Glutamatergic neuron (in vitro differentiated cells): ENCODE measurements around the gene CACTIN. TPM values are rescaled to one million over a fixed set of nuclear protein-coding genes. Genes with fewer than 3 reads are reported as not detected.

Experiments used
- DNase-seq: peaks from one replicate; pipeline ENCODE4 v3.0.0; 2022
- H3K27ac Mint-ChIP-seq: one replicate; pipeline ENCODE4 v1.8.0; 2020; ENCODE audit warnings: mild to moderate bottlenecking, mixed read lengths, inconsistent platforms; ENCODE audit not compliant: unreplicated experiment
- H3K27me3 Mint-ChIP-seq: one replicate; pipeline ENCODE4 v1.8.0; 2020; ENCODE audit warnings: mild to moderate bottlenecking, moderate library complexity, mixed read lengths, inconsistent platforms; ENCODE audit not compliant: unreplicated experiment
- H3K36me3 Mint-ChIP-seq: one replicate; pipeline ENCODE4 v1.8.0; 2020; ENCODE audit warnings: mild to moderate bottlenecking, mixed read lengths, inconsistent platforms; ENCODE audit not compliant: unreplicated experiment
- H3K4me1 Mint-ChIP-seq: one replicate; pipeline ENCODE4 v1.8.0; 2020; ENCODE audit warnings: mild to moderate bottlenecking, low read depth, mixed read lengths, inconsistent platforms; ENCODE audit not compliant: unreplicated experiment
- H3K4me3 Mint-ChIP-seq: one replicate; pipeline ENCODE4 v1.8.0; 2020; ENCODE audit warnings: mild to moderate bottlenecking, mixed read lengths, inconsistent platforms; ENCODE audit not compliant: unreplicated experiment
- H3K9me3 Mint-ChIP-seq: one replicate; pipeline ENCODE4 v1.8.0; 2020; ENCODE audit warnings: mild to moderate bottlenecking, moderate library complexity, mixed read lengths, inconsistent platforms; ENCODE audit not compliant: unreplicated experiment
- CTCF ChIP-seq: fragments of 200-600 bp; sonication (generic); IDR thresholded peaks from one replicate; pipeline ENCODE4 v1.5.0; 2021; ENCODE audit not compliant: partially characterized antibody, unreplicated experiment
- total RNA-seq: library from RNA; stranded (reverse); fragmentation: NEBNext Ultra II Directional; extraction: Animal tissue kit (Norgen Biotek cat#: 25700); gene quantifications from one replicate; pipeline ENCODE4 v1.2.1, GENCODE V29; 2021; ENCODE audit not compliant: unreplicated experiment

Gene CACTIN
- total RNA-seq, 1 donor from 2014 or later = 29.7 TPM

DNA sequence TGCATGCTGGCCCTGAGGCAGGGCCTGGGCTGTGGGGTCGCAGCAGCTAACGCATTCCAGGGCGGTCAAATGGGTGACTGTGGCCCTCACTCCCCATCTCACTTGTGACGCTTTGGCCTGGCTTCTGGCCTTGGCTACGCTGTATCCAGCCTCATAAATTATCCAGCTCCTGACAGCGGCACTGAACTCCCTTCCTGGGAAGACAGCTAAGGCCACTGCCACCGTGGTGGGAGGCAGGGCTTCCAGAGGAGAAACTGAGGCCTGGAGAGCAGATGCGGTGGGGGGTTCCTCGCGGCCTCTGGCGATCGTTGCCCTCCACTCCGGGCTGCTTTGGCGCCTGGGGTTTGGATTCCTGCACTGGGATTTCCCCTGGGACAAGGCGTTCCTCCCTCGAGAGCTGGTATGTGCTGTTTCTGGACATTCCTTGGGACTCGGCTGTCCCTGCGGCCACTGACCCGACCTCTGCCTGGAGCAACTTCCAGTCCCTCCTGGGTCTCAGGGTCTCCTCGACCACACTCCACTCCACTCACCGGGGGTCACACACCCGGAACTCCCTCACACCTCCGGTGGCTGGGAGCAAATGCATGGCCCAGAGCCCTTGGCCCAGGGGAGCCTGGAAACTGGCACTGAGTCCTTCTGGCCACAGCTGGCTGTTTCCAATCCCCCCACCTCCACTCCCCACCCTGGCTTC lies 23.3 kb downstream of the CACTIN start:
- Mint-ChIP-seq H3K27me3 (peaks cover 8% of the 10 kb centered on the region), H3K36me3 (no peaks in the 10 kb centered on the region), H3K9me3 (no peaks in the 10 kb centered on the region), H3K4me1 (peaks cover 2% of the 10 kb centered on the region), H3K27ac (no peak overlapping the region), H3K4me3 (no peak overlapping the region)
- DNase-seq = no peak
- no peak for TF ChIP-seq CTCF

GRCh38 chr19:3601021-3601420 lies 25.6 kb downstream of the CACTIN start:
- H3K36me3 Mint-ChIP-seq = no peaks in the 10 kb centered on the region
- DNase-seq = no peak
- no peaks in the 10 kb centered on the region for H3K9me3 Mint-ChIP-seq
- H3K27ac Mint-ChIP-seq = no peak overlapping the region
- H3K4me1 Mint-ChIP-seq = no peaks in the 10 kb centered on the region
- H3K27me3 Mint-ChIP-seq = peaks cover 2% of the 10 kb centered on the region
- no peak for TF ChIP-seq CTCF
- H3K4me3 Mint-ChIP-seq = no peak overlapping the region

DNA sequence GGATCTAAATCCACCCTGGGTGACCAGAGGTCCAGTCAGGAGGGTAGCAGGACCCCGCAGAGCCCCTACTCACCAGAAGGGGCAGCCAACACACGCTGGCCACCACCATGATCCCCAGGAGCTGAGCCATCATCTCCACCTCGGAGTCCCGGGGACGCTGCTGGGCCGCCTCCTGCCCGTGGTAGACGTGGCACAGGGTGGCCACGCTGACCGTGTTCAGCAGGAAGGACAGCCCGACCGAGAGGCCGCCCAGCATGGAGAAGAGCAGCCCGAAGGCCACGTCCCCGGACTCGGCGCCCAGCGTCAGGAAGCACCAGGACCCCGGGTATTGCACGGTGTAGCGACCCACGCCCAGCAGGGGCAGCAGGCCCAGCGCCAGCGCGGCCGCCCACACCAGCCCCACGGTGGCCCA lies 26.8 kb downstream of the CACTIN start:
- H3K9me3 Mint-ChIP-seq = no peaks in the 10 kb centered on the region
- H3K27ac Mint-ChIP-seq = no peak overlapping the region
- no peaks in the 10 kb centered on the region for H3K4me1 Mint-ChIP-seq
- no peak overlapping the region for H3K4me3 Mint-ChIP-seq
- no peak for DNase-seq
- TF ChIP-seq CTCF = no peak
- no peaks in the 10 kb centered on the region for H3K36me3 Mint-ChIP-seq
- H3K27me3 Mint-ChIP-seq = peaks cover 4% of the 10 kb centered on the region

DNA sequence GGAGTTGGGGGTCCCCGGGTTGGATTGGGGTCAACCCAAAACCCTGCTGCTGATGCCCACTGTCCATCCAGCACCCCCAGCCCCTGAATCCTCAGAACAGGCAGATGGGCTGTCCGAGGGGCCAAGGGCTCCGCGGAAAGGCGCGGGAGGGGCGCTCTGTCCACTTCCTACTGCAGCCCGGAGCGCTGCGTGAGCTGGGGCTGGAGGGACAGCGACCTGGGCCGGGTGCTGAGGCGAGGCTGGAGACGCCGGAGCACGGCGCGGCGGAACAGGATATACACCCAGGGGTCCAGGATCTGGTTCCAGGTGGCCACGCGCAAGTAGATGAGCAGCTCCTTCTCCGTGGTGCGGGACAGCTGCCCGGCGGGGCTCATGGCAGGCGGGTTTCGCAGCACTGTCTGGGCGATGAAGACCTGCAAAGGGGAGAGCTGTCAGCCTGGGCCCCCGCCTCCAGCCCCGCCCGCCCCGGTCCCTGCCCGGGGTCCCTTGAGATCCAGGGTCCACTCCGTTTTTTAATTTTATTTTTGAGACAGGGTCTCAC lies 31.0 kb downstream of the CACTIN start:
- Mint-ChIP-seq H3K4me3 (no peak overlapping the region), H3K27ac (no peak overlapping the region), H3K36me3 (no peaks in the 10 kb centered on the region), H3K9me3 (peaks cover 4% of the 10 kb centered on the region), H3K27me3 (peaks cover 4% of the 10 kb centered on the region), H3K4me1 (no peaks in the 10 kb centered on the region)
- no peak for TF ChIP-seq CTCF
- DNase-seq = no peak

DNA sequence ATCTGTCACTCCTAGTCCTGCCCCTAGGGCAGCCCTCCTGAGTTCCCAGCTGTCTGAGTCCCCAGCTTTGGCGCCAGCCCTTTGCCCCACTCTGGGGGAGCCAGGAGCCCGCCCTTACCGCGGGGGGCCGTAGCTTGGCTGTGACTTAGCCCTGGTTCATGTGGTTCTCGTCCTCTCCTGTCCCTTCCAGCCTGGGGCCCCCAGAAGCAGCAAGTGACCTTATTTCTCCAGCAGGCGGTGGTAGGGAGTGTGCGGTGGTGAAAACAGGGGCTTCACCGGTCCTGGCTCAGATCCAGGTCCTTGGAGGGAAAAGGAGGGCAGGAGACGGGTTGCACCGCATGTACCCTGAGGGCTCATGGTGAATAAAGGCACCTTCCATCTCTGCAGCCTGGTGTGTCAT lies 33.4 kb downstream of the CACTIN start:
- no peaks in the 10 kb centered on the region for H3K4me1 Mint-ChIP-seq
- no peak for DNase-seq
- H3K27ac Mint-ChIP-seq = no peak overlapping the region
- H3K27me3 Mint-ChIP-seq = peaks cover 9% of the 10 kb centered on the region
- H3K4me3 Mint-ChIP-seq = no peak overlapping the region
- H3K9me3 Mint-ChIP-seq = peaks cover 4% of the 10 kb centered on the region
- TF ChIP-seq CTCF = no peak
- no peaks in the 10 kb centered on the region for H3K36me3 Mint-ChIP-seq
